Psoas muscle (tissue), 8 donors: ENCODE measurements around the gene GDAP2. TPM values are rescaled to one million over a fixed set of nuclear protein-coding genes. Genes with fewer than 3 reads are reported as not detected.

ENCODE experiments used
- ATAC-seq, 4 donors: fragments of 200-7000 bp; cut with Tn5 transposase; one replicate each; pipeline ENCODE4 v1.9.1; 2020; ENCODE audit warnings: moderate library complexity in 3 of 4, mild to moderate bottlenecking in 2 of 4
- DNase-seq, 2 donors: peaks; one replicate each; pipeline ENCODE4 v3.0.0-alpha.2; 2020
- H3K27ac ChIP-seq: fragments of 200-600 bp; one replicate; pipeline ENCODE4 v1.8.0; 2022
- H3K27me3 ChIP-seq, 3 donors: fragments of 200-600 bp in 1 of 3; one replicate each; pipeline versions ENCODE4 v1.6.1 to v1.8.0; 2013 to 2022; ENCODE audit warnings: low read length in 2 of 3, mild to moderate bottlenecking in 2 of 3, moderate library complexity in 1 of 3; ENCODE audit not compliant: insufficient read depth in 3 of 3
- H3K36me3 ChIP-seq, 2 donors: fragments of 200-600 bp in 1 of 2; one replicate each; pipeline versions ENCODE4 v1.6.1 to v1.8.0; 2013 to 2022; ENCODE audit warnings: low read depth in 1 of 2, mild to moderate bottlenecking in 1 of 2, moderate library complexity in 1 of 2; ENCODE audit not compliant: insufficient read depth in 1 of 2
- H3K4me1 ChIP-seq: fragments of 200-600 bp; one replicate; pipeline ENCODE4 v1.8.0; 2022
- H3K4me3 ChIP-seq: fragments of 200-600 bp; one replicate; pipeline ENCODE4 v1.8.0; 2022; ENCODE audit warnings: mild to moderate bottlenecking
- H3K9me3 ChIP-seq: fragments of 200-600 bp; one replicate; pipeline ENCODE4 v1.8.0; 2022
- WGBS, 3 donors: extraction: QIAGEN DNeasy Blood & Tissue Kit; methylation state at CpG; one replicate each; pipeline versions ENCODE4 v1.1.6 to v1.1.7; 2013; 5-methylcytosine and 5-hydroxymethylcytosine counted together
- intact Hi-C, 2 donors: fragments of 100-400 bp; cut with DNase I; formaldehyde crosslinking; loops; one replicate each; pipeline versions ENCODE4 v1.11.0 to v1.14.2; 2022
- polyA plus RNA-seq, 3 donors: library from polyadenylated mRNA; stranded (reverse); fragments of 200-250 nt; gene quantifications; one replicate each; pipeline ENCODE4 v1.2.3, GENCODE V29; 2013
- total RNA-seq, 4 donors: library from RNA; stranded (reverse); fragmentation: NEBNext Ultra II Directional in 2 of 4; extraction: Animal tissue kit (Norgen Biotek cat#: 25700) in 2 of 4; gene quantifications; one replicate each; pipeline versions ENCODE4 v1.2.1 to v1.2.4, GENCODE V29; 2021 to 2023
- TF ChIP-seq, protein P1 (sequence below): fragments of 200-600 bp; IDR thresholded peaks from one replicate; pipeline ENCODE4 v1.8.0; 2022; ENCODE audit warnings: antibody characterized with exemption
- donor health status: healthy with polysubstance abuse.
- donor health status: DM: no; HTN: no; CAD: no; lungs with moderate emphysema.
- donor health status: Bipolar disorder and iron deficiency.
- donor health status: healthy.
- donor health status: DM: yes; HTN: yes; CAD: no.
- donor health status: DM: no; HTN: no; CAD: no.
- donor health status: DM: no; HTN: no; CAD: no.
- donor health status: DM: yes; HTN: yes; CAD: no.

The GDAP2 gene
- total and polyA plus RNA-seq, 7 donors: 2.4 to 12.2 (median 9.3) TPM

- H3K27me3 ChIP-seq: no peaks in the 10 kb centered on the region
- peaks cover 0 to 40% of the 10 kb centered on the region in 2 donors for H3K36me3 ChIP-seq
- no peak for DNase-seq
- 89 to 96% (median 94%) methylated on average over 2 of the region's 2 CpGs for WGBS, 3 donors
- H3K27ac ChIP-seq: no peak overlapping the region
- TF ChIP-seq, protein P1, sequence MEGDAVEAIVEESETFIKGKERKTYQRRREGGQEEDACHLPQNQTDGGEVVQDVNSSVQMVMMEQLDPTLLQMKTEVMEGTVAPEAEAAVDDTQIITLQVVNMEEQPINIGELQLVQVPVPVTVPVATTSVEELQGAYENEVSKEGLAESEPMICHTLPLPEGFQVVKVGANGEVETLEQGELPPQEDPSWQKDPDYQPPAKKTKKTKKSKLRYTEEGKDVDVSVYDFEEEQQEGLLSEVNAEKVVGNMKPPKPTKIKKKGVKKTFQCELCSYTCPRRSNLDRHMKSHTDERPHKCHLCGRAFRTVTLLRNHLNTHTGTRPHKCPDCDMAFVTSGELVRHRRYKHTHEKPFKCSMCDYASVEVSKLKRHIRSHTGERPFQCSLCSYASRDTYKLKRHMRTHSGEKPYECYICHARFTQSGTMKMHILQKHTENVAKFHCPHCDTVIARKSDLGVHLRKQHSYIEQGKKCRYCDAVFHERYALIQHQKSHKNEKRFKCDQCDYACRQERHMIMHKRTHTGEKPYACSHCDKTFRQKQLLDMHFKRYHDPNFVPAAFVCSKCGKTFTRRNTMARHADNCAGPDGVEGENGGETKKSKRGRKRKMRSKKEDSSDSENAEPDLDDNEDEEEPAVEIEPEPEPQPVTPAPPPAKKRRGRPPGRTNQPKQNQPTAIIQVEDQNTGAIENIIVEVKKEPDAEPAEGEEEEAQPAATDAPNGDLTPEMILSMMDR: no peak
- H3K4me1 ChIP-seq: peaks cover 4% of the 10 kb centered on the region
- intact Hi-C loops: loop anchor here (10.0 kb wide), 3 partner anchors 138 to 378 kb away; no protein-coding TSS in a partner anchor
- ATAC-seq: no peak
- no peaks in the 10 kb centered on the region for H3K9me3 ChIP-seq
- H3K4me3 ChIP-seq: no peak overlapping the region
These were observed 36.9 kb downstream of the GDAP2 start for GRCh38 chr1:117892512-117892911.

- intact Hi-C loops: loop anchor here (10.0 kb wide), 3 partner anchors 136 to 376 kb away; no protein-coding TSS in a partner anchor
These were observed 39.0 kb downstream of the GDAP2 start for GRCh38 chr1:117890452-117890851.

DNA sequence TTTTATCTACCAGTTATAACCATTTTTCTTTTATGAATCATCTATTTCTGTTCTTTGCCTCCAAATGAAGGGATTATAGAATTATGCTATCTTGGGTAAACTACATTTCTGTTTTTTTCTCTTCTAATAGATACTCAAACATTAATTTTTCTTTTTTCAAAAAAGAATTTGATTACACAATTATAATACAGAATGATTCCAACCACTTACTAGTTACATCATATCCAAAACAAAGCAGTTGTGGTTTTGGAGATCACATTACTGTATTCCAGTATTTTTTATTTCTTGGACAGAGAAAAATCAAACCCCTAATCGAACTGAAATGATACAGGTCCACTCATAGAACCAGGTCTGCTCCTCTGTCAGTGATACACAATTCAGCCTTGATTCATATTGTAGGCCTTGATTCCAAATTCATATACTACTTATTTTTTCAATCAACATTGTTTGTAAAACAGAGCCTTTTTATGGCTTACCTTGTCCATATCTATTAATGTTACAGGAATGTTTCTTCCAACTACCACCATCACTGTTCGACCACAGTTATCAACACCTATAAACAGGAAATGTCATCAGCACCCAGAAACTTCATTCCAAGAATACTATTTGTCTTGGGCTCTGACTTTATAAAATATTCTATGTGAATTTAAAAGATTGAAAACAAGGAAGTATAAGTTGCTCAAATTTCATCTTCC, 43.2 kb downstream of the GDAP2 start:
- WGBS, 3 donors: 88 to 94% (median 89%) methylated on average over 2 of the region's 2 CpGs
- DNase-seq (no peak), ATAC-seq (no peak)
- TF ChIP-seq, protein P1: no peak
- intact Hi-C loops: no loop called here
- Histone ChIP-seq H3K27ac (no peak overlapping the region), H3K27me3 (no peaks in the 10 kb centered on the region), H3K9me3 (no peaks in the 10 kb centered on the region), H3K36me3 (peaks cover 5 to 59% of the 10 kb centered on the region in 2 donors), H3K4me1 (no peaks in the 10 kb centered on the region), H3K4me3 (no peak overlapping the region)

More at GRCh38 chr1:117890452-117890851, 39.0 kb downstream of the GDAP2 start:
- no peak for DNase-seq
- Histone ChIP-seq H3K9me3 (no peaks in the 10 kb centered on the region), H3K27me3 (no peaks in the 10 kb centered on the region), H3K4me3 (no peak overlapping the region), H3K36me3 (peaks cover 3 to 35% of the 10 kb centered on the region in 2 donors), H3K4me1 (peaks cover 4% of the 10 kb centered on the region), H3K27ac (no peak overlapping the region)
- TF ChIP-seq, protein P1: no peak
- 95 to 98% (median 95%) methylated on average over 2 of the region's 2 CpGs for WGBS, 3 donors
- ATAC-seq: no peak

GRCh38 chr1:117883616-117884015, 45.8 kb downstream of the GDAP2 start:
- no peak for DNase-seq
- no peak overlapping the region for H3K27ac ChIP-seq
- H3K4me3 ChIP-seq: no peak overlapping the region
- 99 to 100% (median 100%) methylated on average over 1 of the region's 1 CpG for WGBS, 3 donors
- peaks cover 6 to 82% of the 10 kb centered on the region in 2 donors for H3K36me3 ChIP-seq
- no peaks in the 10 kb centered on the region for H3K4me1 ChIP-seq
- H3K27me3 ChIP-seq: no peaks in the 10 kb centered on the region
- TF ChIP-seq, protein P1: no peak
- intact Hi-C loops: loop anchor here in 1 of 2 donors (5.0 kb wide), 1 partner anchor 49 kb away; no protein-coding TSS in a partner anchor
- no peaks in the 10 kb centered on the region for H3K9me3 ChIP-seq
- no peak for ATAC-seq
